IMR-90 (cell line): ENCODE results near the gene MYO1C. TPM values are rescaled to one million over a fixed set of nuclear protein-coding genes. Genes with fewer than 3 reads are reported as not detected.

Experiments used
- ATAC-seq: fragments of 200-7000 bp; cut with Tn5 transposase; 2 replicates; pipeline ENCODE4 v1.9.1; 2020; ENCODE audit warnings: low read depth, mild to moderate bottlenecking, moderate library complexity
- BruUV-seq: library from RNA; stranded (reverse); fragments of 400-500 nt; replicated peaks from 2 replicates; lab custom pipeline; 2021; lab: Mats Ljungman, UMichigan
- CTCF ChIA-PET: fragments of 300-600 bp; formaldehyde crosslinking; extraction: SDS; loops from one replicate; lab custom pipeline; 2021; ENCODE audit warnings: antibody characterized with exemption; lab: Yijun Ruan, JAX
- POLR2A ChIA-PET: fragments of 300-600 bp; sonication (Branson Sonifier 250); formaldehyde crosslinking; loops from one replicate; lab custom pipeline; 2022; ENCODE audit warnings: antibody characterized with exemption; ENCODE audit not compliant: unreplicated experiment; lab: Charles Lee
- DNase-seq: peaks from one replicate; pipeline ENCODE4 v3.0.0; 2013
- H2AFZ ChIP-seq: replicated peaks from 2 replicates; pipeline ENCODE3; 2013; ENCODE audit warnings: low read length, mild to moderate bottlenecking; ENCODE audit not compliant: poor library complexity
- H2AK5ac ChIP-seq: 2 replicates; pipeline ENCODE4 v1.6.1; 2013; ENCODE audit warnings: low read depth, low read length, inconsistent platforms
- H2AK9ac ChIP-seq: replicated peaks from 2 replicates; pipeline ENCODE3; 2013; ENCODE audit warnings: mild to moderate bottlenecking, low read depth, low read length, moderate library complexity; ENCODE audit not compliant: poor library complexity
- H2BK120ac ChIP-seq: 2 replicates; pipeline ENCODE4 v1.6.1; 2013; ENCODE audit warnings: low read depth, low read length, inconsistent platforms
- H2BK15ac ChIP-seq: 3 replicates; pipeline ENCODE4 v1.6.1; 2013; ENCODE audit warnings: low read depth, low read length, inconsistent platforms
- H2BK20ac ChIP-seq: 2 replicates; pipeline ENCODE4 v1.6.1; 2013; ENCODE audit warnings: low read depth, mild to moderate bottlenecking, inconsistent platforms, low read length, moderate library complexity
- H2BK5ac ChIP-seq: 2 replicates; pipeline ENCODE4 v1.6.1; 2013; ENCODE audit warnings: mild to moderate bottlenecking, low read depth, low read length, inconsistent platforms; ENCODE audit not compliant: poor library complexity, severe bottlenecking
- H3K14ac ChIP-seq: replicated peaks from 2 replicates; pipeline ENCODE4 v1.6.1; 2013; ENCODE audit warnings: low read depth, low read length, inconsistent platforms
- H3K18ac ChIP-seq: 2 replicates; pipeline ENCODE4 v1.6.1; 2013; ENCODE audit warnings: low read depth, low read length, control low read depth
- H3K23ac ChIP-seq: 2 replicates; pipeline ENCODE4 v1.6.1; 2013; ENCODE audit warnings: low read depth, low read length, inconsistent platforms
- H3K27ac ChIP-seq: 2 replicates; pipeline ENCODE4 v1.5.1; 2013; ENCODE audit warnings: mild to moderate bottlenecking, control low read depth, low read length; ENCODE audit not compliant: insufficient read depth
- H3K27me3 ChIP-seq: 2 replicates; pipeline ENCODE4 v1.6.1; 2013; ENCODE audit warnings: low read length; ENCODE audit not compliant: control insufficient read depth, insufficient read depth
- H3K36me3 ChIP-seq: 2 replicates; pipeline ENCODE4 v1.6.1; 2013; ENCODE audit warnings: low read length, mixed read lengths; ENCODE audit not compliant: control insufficient read depth, insufficient read depth
- H3K4ac ChIP-seq: 2 replicates; pipeline ENCODE4 v1.6.1; 2013; ENCODE audit warnings: low read depth, low read length, inconsistent platforms
- H3K4me1 ChIP-seq: 2 replicates; pipeline ENCODE4 v1.6.1; 2013; ENCODE audit warnings: low read length, mixed read lengths; ENCODE audit not compliant: control insufficient read depth, insufficient read depth
- H3K4me2 ChIP-seq: 2 replicates; pipeline ENCODE4 v1.6.1; 2013; ENCODE audit warnings: low read depth, mild to moderate bottlenecking, control low read depth, low read length, moderate library complexity
- H3K4me3 ChIP-seq: 2 replicates; pipeline ENCODE4 v1.5.1; 2013; ENCODE audit warnings: low read depth, mild to moderate bottlenecking, control low read depth, low read length, moderate library complexity; ENCODE audit not compliant: insufficient read depth
- H3K56ac ChIP-seq: 2 replicates; pipeline ENCODE4 v1.6.1; 2013; ENCODE audit warnings: low read length, inconsistent platforms; ENCODE audit not compliant: insufficient read depth; ENCODE audit errors: extremely low read depth
- H3K79me1 ChIP-seq, 2 experiments: 2 replicates each; pipeline ENCODE4 v1.6.1; 2013; ENCODE audit warnings: low read length in 2 of 2, inconsistent platforms in 1 of 2, low read depth in 1 of 2
- H3K9ac ChIP-seq: 2 replicates; pipeline ENCODE4 v1.6.1; 2013; ENCODE audit warnings: low read depth, low read length, control low read depth
- H3K9me1 ChIP-seq: 2 replicates; pipeline ENCODE4 v1.6.1; 2013; ENCODE audit warnings: low read length, inconsistent platforms; ENCODE audit not compliant: insufficient read depth
- H3K9me3 ChIP-seq: 2 replicates; pipeline ENCODE4 v1.6.1; 2013; ENCODE audit warnings: low read length; ENCODE audit not compliant: control insufficient read depth, insufficient read depth
- H4K20me1 ChIP-seq: 2 replicates; pipeline ENCODE4 v1.6.1; 2013; ENCODE audit warnings: low read length, inconsistent platforms; ENCODE audit not compliant: insufficient read depth
- H4K5ac ChIP-seq: 2 replicates; pipeline ENCODE4 v1.6.1; 2013; ENCODE audit warnings: mild to moderate bottlenecking, low read depth, low read length, control low read depth
- H4K8ac ChIP-seq, 2 experiments: 2 replicates each; pipeline ENCODE4 v1.6.1; 2013; ENCODE audit warnings: low read depth in 2 of 2, low read length in 2 of 2, control low read depth in 1 of 2, inconsistent platforms in 1 of 2
- H4K91ac ChIP-seq: 2 replicates; pipeline ENCODE4 v1.6.1; 2013; ENCODE audit warnings: low read depth, low read length, inconsistent platforms; ENCODE audit not compliant: insufficient read depth
- BHLHE40 ChIP-seq: fragments of 150-350 bp; IDR thresholded peaks from 2 replicates; pipeline ENCODE4 v1.6.1; 2016; ENCODE audit warnings: mild to moderate bottlenecking, low read depth, low read length
- CEBPB ChIP-seq: IDR thresholded peaks from 2 replicates; pipeline ENCODE4 v1.6.1; 2012; ENCODE audit warnings: low read depth, low read length, improper control_type of control experiment
- CTCF ChIP-seq: conservative IDR thresholded peaks from 2 replicates; pipeline ENCODE4 v1.5.1; 2012; ENCODE audit warnings: mild to moderate bottlenecking, low read depth, low read length, improper control_type of control experiment
- ELK1 ChIP-seq: fragments of 150-350 bp; IDR thresholded peaks from 2 replicates; pipeline ENCODE4 v1.6.1; 2016; ENCODE audit warnings: low read depth, mild to moderate bottlenecking, low read length, moderate library complexity, borderline replicate concordance
- FOS ChIP-seq: fragments of 150-350 bp; IDR thresholded peaks from 2 replicates; pipeline ENCODE4 v1.6.1; 2016; ENCODE audit warnings: low read depth, low read length
- MAFK ChIP-seq: IDR thresholded peaks from 2 replicates; pipeline ENCODE4 v1.6.1; 2012; ENCODE audit warnings: low read depth, low read length, improper control_type of control experiment
- MAZ ChIP-seq: IDR thresholded peaks from 2 replicates; pipeline ENCODE4 v1.6.1; 2012; ENCODE audit warnings: low read depth, mild to moderate bottlenecking, low read length, improper control_type of control experiment, moderate library complexity, borderline replicate concordance
- MXI1 ChIP-seq: IDR thresholded peaks from 2 replicates; pipeline ENCODE4 v1.6.1; 2012; ENCODE audit warnings: low read depth, mild to moderate bottlenecking, low read length, moderate library complexity, borderline replicate concordance
- NFE2L2 ChIP-seq: fragments of 150-350 bp; IDR thresholded peaks from 2 replicates; pipeline ENCODE4 v1.6.1; 2016; ENCODE audit warnings: low read depth, mild to moderate bottlenecking, low read length
- RFX5 ChIP-seq: IDR thresholded peaks from 2 replicates; pipeline ENCODE4 v1.8.0; 2012; ENCODE audit warnings: low read depth, mild to moderate bottlenecking, low read length, moderate library complexity
- WGBS, 2 experiments: methylation state at CpG; one replicate each; pipeline versions ENCODE4 v1.1.5 to v1.1.7; 2013; ENCODE audit warnings: missing lambda C conversion rate in 2 of 2; ENCODE audit not compliant: insufficient read length in 1 of 2; ENCODE audit errors: extremely low coverage in 2 of 2; 5-methylcytosine and 5-hydroxymethylcytosine counted together
- dilution Hi-C: fragments of 300-500 bp; cut with HindIII; formaldehyde crosslinking; loops from one replicate; pipeline ENCODE4 v1.14.3; 2018; ENCODE audit warnings: low sequenced_read_pairs; ENCODE audit not compliant: unreplicated experiment
- in situ Hi-C: fragments of 300-500 bp; cut with MboI; formaldehyde crosslinking; loops from 3 replicates; pipeline ENCODE4 v1.14.3; 2019; ENCODE audit warnings: low sequenced_read_pairs, inconsistent platforms, mixed read lengths
- intact Hi-C: fragments of 100-400 bp; cut with micrococcal nuclease; formaldehyde crosslinking; loops from 2 replicates; pipeline ENCODE4 v1.10.0; 2022
- polyA plus RNA-seq, 3 experiments: library from polyadenylated mRNA; depleted of rRNA; stranded (reverse); fragments of >200 nt; gene quantifications; 2 replicates each; pipeline ENCODE4 v1.2.3, GENCODE V29; 2012; ENCODE audit warnings: low replicate concordance in 1 of 3
- total RNA-seq: library from RNA; depleted of rRNA; stranded (reverse); fragments of >200 nt; gene quantifications from 2 replicates; pipeline ENCODE4 v1.2.3, GENCODE V29; 2012

The MYO1C gene
- total and polyA plus RNA-seq, 2 of the 4 experiments (the other 2 are of a cell fraction), result 162 to 196 TPM

GRCh38 chr17:1421470-1421869, 71.0 kb downstream of the MYO1C start:
- Histone ChIP-seq H3K4me2 (no peak overlapping the region), H2BK120ac (no peak overlapping the region), H3K4ac (0 out of 2 replicates have a peak overlapping the region, but pooled peaks have one; percentile 18), H3K9me3 (no peaks in the 10 kb centered on the region), H3K56ac (no peak overlapping the region), H2AK9ac (no peak overlapping the region), H3K4me3 (no peak overlapping the region), H3K23ac (no peak overlapping the region), H4K8ac (no peak overlapping the region), H3K27ac (no peak overlapping the region), H3K9me1 (peaks cover 24% of the 10 kb centered on the region), H3K27me3 (no peaks in the 10 kb centered on the region), H4K5ac (no peak overlapping the region), H3K79me1 (peaks cover 14 to 75% of the 10 kb centered on the region in 2 experiments), H2AK5ac (0 out of 2 replicates have a peak overlapping the region, but pooled peaks have one; percentile 75), H3K9ac (no peak overlapping the region), H2BK5ac (no peak overlapping the region), H4K91ac (no peak overlapping the region), H4K20me1 (peaks cover 50% of the 10 kb centered on the region), H3K14ac (peak overlapping the region; percentile 22), H3K4me1 (peaks cover 15% of the 10 kb centered on the region), H2AFZ (no peak overlapping the region), H3K18ac (no peak overlapping the region), H2BK20ac (no peak overlapping the region), H3K36me3 (peaks cover 24% of the 10 kb centered on the region), H2BK15ac (no peak overlapping the region)
- in situ Hi-C loops (no loop called here), dilution Hi-C loops (no loop called here), intact Hi-C loops (no loop called here)
- TF ChIP-seq CEBPB, result no peak
- TF ChIP-seq FOS, result no peak
- TF ChIP-seq RFX5, result no peak
- TF ChIP-seq BHLHE40, result no peak
- TF ChIP-seq NFE2L2, result no peak
- TF ChIP-seq MAZ, result no peak
- TF ChIP-seq MXI1, result no peak
- TF ChIP-seq CTCF, result no peak
- TF ChIP-seq MAFK, result no peak
- TF ChIP-seq ELK1, result no peak
- ChIA-PET CTCF (no interaction called here), POLR2A (no interaction called here)
- 100% methylated on average over 2 of the region's 11 CpGs; no CpG with 5 or more reads in 1 of the 2 experiments for WGBS, 2 experiments
- ATAC-seq (no peak), DNase-seq (no peak)
- BruUV-seq, result TSS peak; percentile 69
